Gastroesophageal sphincter (tissue), 3 donors: ENCODE measurements around the gene AKR1E2.

Experiments used
- POLR2AphosphoS5 ChIP-seq: sonication (generic); formaldehyde crosslinking; IDR thresholded peaks from one replicate; pipeline ENCODE4 v1.6.1; 2017; ENCODE audit warnings: antibody characterized with exemption
- TF ChIP-seq, protein P1 (sequence below), 4 experiments: fragments of 200-600 bp in 2 of 4; fragments of 450-650 bp in 2 of 4; sonication (generic) in 1 of 4; IDR thresholded peaks; one replicate each; pipeline ENCODE4 v1.5.1; 2017 to 2019; ENCODE audit warnings: antibody characterized with exemption in 4 of 4, mild to moderate bottlenecking in 2 of 4, moderate library complexity in 2 of 4

DNA sequence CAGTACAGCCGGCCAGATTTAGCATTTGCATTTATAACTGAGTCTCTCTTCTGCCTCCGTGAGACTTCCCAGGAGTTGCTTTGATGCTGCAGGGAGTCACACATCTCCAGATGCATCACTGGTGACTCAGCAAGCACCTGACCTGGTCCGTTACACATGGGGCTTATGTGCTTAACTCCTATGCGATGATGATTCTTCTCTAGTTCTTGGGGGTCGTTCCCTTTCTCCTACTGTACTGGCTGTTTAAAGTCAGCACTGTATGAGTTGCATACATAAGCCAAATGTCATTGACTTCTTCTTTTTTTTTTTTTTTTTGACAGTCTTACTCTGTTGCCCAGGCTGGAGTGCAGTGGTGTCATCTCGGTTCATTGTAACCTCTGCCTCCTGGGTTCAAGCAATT, 13.0 kb upstream of the AKR1E2 start:
- TF ChIP-seq, protein P1, sequence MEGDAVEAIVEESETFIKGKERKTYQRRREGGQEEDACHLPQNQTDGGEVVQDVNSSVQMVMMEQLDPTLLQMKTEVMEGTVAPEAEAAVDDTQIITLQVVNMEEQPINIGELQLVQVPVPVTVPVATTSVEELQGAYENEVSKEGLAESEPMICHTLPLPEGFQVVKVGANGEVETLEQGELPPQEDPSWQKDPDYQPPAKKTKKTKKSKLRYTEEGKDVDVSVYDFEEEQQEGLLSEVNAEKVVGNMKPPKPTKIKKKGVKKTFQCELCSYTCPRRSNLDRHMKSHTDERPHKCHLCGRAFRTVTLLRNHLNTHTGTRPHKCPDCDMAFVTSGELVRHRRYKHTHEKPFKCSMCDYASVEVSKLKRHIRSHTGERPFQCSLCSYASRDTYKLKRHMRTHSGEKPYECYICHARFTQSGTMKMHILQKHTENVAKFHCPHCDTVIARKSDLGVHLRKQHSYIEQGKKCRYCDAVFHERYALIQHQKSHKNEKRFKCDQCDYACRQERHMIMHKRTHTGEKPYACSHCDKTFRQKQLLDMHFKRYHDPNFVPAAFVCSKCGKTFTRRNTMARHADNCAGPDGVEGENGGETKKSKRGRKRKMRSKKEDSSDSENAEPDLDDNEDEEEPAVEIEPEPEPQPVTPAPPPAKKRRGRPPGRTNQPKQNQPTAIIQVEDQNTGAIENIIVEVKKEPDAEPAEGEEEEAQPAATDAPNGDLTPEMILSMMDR (IDR thresholded peaks at IDR 0.05), result no peak
- no peak for TF ChIP-seq POLR2AphosphoS5
